ENCODE measurements around the gene ANKS4B.
"Not testable (repeated sequence)": the region's sequence is repeated elsewhere in the genome, so short reads cannot be mapped to it uniquely, and the experiment has no call there.

The ANKS4B gene

GRCh38 chr16:21281698-21282389 is 48.3 kb downstream of the ANKS4B start:
- no peak for FAIRE-seq
- no peak for DNase-seq (ENCODE audit: extremely low spot score, insufficient read length, low read depth)

GRCh38 chr16:21283521-21284289 is 50.2 kb downstream of the ANKS4B start:
- DNase-seq (ENCODE audit: extremely low spot score, insufficient read length, low read depth) (no peak), FAIRE-seq (peak; percentile 70)

- no peak for DNase-seq (ENCODE audit: extremely low spot score, insufficient read length, low read depth)
- FAIRE-seq, result no peak
These were observed 50.9 kb downstream of the ANKS4B start for GRCh38 chr16:21284414-21284813.

- DNase-seq (ENCODE audit: extremely low spot score, insufficient read length, low read depth) (no peak), FAIRE-seq (no peak)
These were observed 51.8 kb downstream of the ANKS4B start for GRCh38 chr16:21285314-21285713.

- not testable (repeated sequence) for FAIRE-seq
These were observed 56.3 kb downstream of the ANKS4B start for GRCh38 chr16:21289789-21290188.

GRCh38 chr16:21300309-21301167 is 67.0 kb downstream of the ANKS4B start:
- FAIRE-seq (peak; percentile 98), DNase-seq (ENCODE audit: extremely low spot score, insufficient read length, low read depth) (peak; percentile 58)

More at GRCh38 chr16:21289789-21290188, 56.3 kb downstream of the ANKS4B start:
- not testable (repeated sequence) for DNase-seq (ENCODE audit: extremely low spot score, insufficient read length, low read depth)

GRCh38 chr16:21301168-21301894 is 67.8 kb downstream of the ANKS4B start:
- DNase-seq (ENCODE audit: extremely low spot score, insufficient read length, low read depth) (peak; percentile 64), FAIRE-seq (peak; percentile 89)

GRCh38 chr16:21301895-21302291 is 68.4 kb downstream of the ANKS4B start:
- DNase-seq (ENCODE audit: extremely low spot score, insufficient read length, low read depth) (no peak), FAIRE-seq (no peak)

GRCh38 chr16:21302454-21302853 is 69.0 kb downstream of the ANKS4B start:
- no peak for DNase-seq (ENCODE audit: extremely low spot score, insufficient read length, low read depth)
- no peak for FAIRE-seq

GRCh38 chr16:21302898-21303528 is 69.5 kb downstream of the ANKS4B start:
- DNase-seq (ENCODE audit: extremely low spot score, insufficient read length, low read depth), result no peak
- peak; percentile 52 for FAIRE-seq

All from GM18507 (cell line).